Liver (tissue), 9 donors: ENCODE measurements around the gene CD34. TPM values are rescaled to one million over a fixed set of nuclear protein-coding genes. Genes with fewer than 3 reads are reported as not detected.

Source experiments
- DNase-seq: peaks from one replicate; pipeline ENCODE4 v3.0.0-alpha.2; 2017; ENCODE audit warnings: low spot score
- H3K27ac ChIP-seq, 2 donors: one replicate each; pipeline ENCODE4 v1.7.0; 2013; ENCODE audit warnings: inconsistent platforms in 2 of 2, low read length in 2 of 2, control low read depth in 1 of 2, low read depth in 1 of 2, mild to moderate bottlenecking in 1 of 2
- H3K27me3 ChIP-seq, 4 donors: one replicate each; pipeline versions ENCODE4 v1.6.1 to v1.7.0; 2013; ENCODE audit warnings: low read length in 3 of 4, inconsistent platforms in 1 of 4, mild to moderate bottlenecking in 1 of 4, moderate library complexity in 1 of 4; ENCODE audit not compliant: control insufficient read depth in 4 of 4, insufficient read depth in 4 of 4
- H3K36me3 ChIP-seq, 4 donors: one replicate each; pipeline versions ENCODE4 v1.6.1 to v1.7.0; 2013; ENCODE audit warnings: low read length in 3 of 4, mild to moderate bottlenecking in 3 of 4, low read depth in 1 of 4, moderate library complexity in 1 of 4; ENCODE audit not compliant: control insufficient read depth in 4 of 4, insufficient read depth in 3 of 4
- H3K4me1 ChIP-seq, 4 donors: one replicate each; pipeline versions ENCODE4 v1.6.1 to v1.7.0; 2013; ENCODE audit warnings: low read length in 3 of 4, mild to moderate bottlenecking in 3 of 4, moderate library complexity in 1 of 4; ENCODE audit not compliant: control insufficient read depth in 4 of 4, insufficient read depth in 4 of 4
- H3K4me3 ChIP-seq, 3 donors: one replicate each; pipeline versions ENCODE4 v1.6.1 to v1.7.0; 2013; ENCODE audit warnings: low read length in 3 of 3, control low read depth in 1 of 3, low read depth in 1 of 3, mild to moderate bottlenecking in 1 of 3
- H3K9ac ChIP-seq, 2 donors: one replicate each; pipeline ENCODE4 v1.7.0; 2013; ENCODE audit warnings: low read length in 2 of 2, mild to moderate bottlenecking in 2 of 2, moderate library complexity in 2 of 2, control low read depth in 1 of 2, low read depth in 1 of 2
- H3K9me3 ChIP-seq, 4 donors: one replicate each; pipeline versions ENCODE4 v1.6.1 to v1.7.0; 2013; ENCODE audit warnings: low read length in 3 of 4; ENCODE audit not compliant: control insufficient read depth in 4 of 4
- FOXA1 ChIP-seq: IDR thresholded peaks from 2 replicates; pipeline ENCODE4 v1.6.1; 2016; ENCODE audit warnings: antibody characterized with exemption
- GABPA ChIP-seq, 2 donors: IDR thresholded peaks in 1 of 2; conservative IDR thresholded peaks in 1 of 2; 2 replicates each; pipeline ENCODE4 v1.6.1; 2016; ENCODE audit warnings: antibody characterized with exemption in 2 of 2, mild to moderate bottlenecking in 1 of 2, moderate library complexity in 1 of 2
- HNF4A ChIP-seq, 2 donors: conservative IDR thresholded peaks; 2 replicates each; pipeline ENCODE4 v1.6.1; 2016; ENCODE audit warnings: antibody characterized with exemption in 2 of 2, mild to moderate bottlenecking in 2 of 2
- JUND ChIP-seq, 2 donors: IDR thresholded peaks; 2 replicates each; pipeline ENCODE4 v1.6.1; 2016; ENCODE audit warnings: antibody characterized with exemption in 2 of 2
- MAX ChIP-seq: IDR thresholded peaks from 2 replicates; pipeline ENCODE4 v1.6.1; 2016; ENCODE audit warnings: antibody characterized with exemption
- NR2F2 ChIP-seq: IDR thresholded peaks from 2 replicates; pipeline ENCODE4 v1.6.1; 2016; ENCODE audit warnings: antibody characterized with exemption
- RAD21 ChIP-seq, 2 donors: IDR thresholded peaks; 2 replicates each; pipeline ENCODE4 v1.6.1; 2016; ENCODE audit warnings: antibody characterized with exemption in 2 of 2, mild to moderate bottlenecking in 2 of 2
- REST ChIP-seq: IDR thresholded peaks from 2 replicates; pipeline ENCODE4 v1.6.1; 2016; ENCODE audit warnings: antibody characterized with exemption, mild to moderate bottlenecking
- RXRA ChIP-seq, 2 donors: IDR thresholded peaks; 2 replicates each; pipeline ENCODE4 v1.6.1; 2017 to 2018; ENCODE audit warnings: antibody characterized with exemption in 2 of 2, mild to moderate bottlenecking in 1 of 2
- SP1 ChIP-seq: IDR thresholded peaks from 2 replicates; pipeline ENCODE4 v1.6.1; 2018; ENCODE audit warnings: antibody characterized with exemption, mild to moderate bottlenecking
- TAF1 ChIP-seq: conservative IDR thresholded peaks from 2 replicates; pipeline ENCODE4 v1.6.1; 2016; ENCODE audit warnings: antibody characterized with exemption, mild to moderate bottlenecking
- YY1 ChIP-seq: IDR thresholded peaks from 2 replicates; pipeline ENCODE4 v1.6.1; 2016; ENCODE audit warnings: antibody characterized with exemption, mild to moderate bottlenecking
- WGBS: extraction: QIAGEN DNeasy Blood & Tissue Kit; methylation state at CpG from one replicate; pipeline ENCODE4 v1.1.7; 2013; 5-methylcytosine and 5-hydroxymethylcytosine counted together
- polyA plus RNA-seq, 2 donors: library from polyadenylated mRNA; stranded (reverse) in 1 of 2; unstranded in 1 of 2; fragments of 200-250 nt in 1 of 2; fragments of >200 nt in 1 of 2; fragmentation: Nextera tagmentation in 1 of 2; extraction: Ambion mirVana in 1 of 2; gene quantifications; one replicate each; pipeline versions ENCODE4 v1.2.1 to v1.2.3, GENCODE V29; 2013 to 2015
- total RNA-seq, 2 donors: library from RNA; depleted of rRNA; stranded (reverse); fragments of >200 nt; gene quantifications; one replicate each; pipeline ENCODE4 v1.2.3, GENCODE V29; 2014
- TF ChIP-seq, protein P1 (sequence below): IDR thresholded peaks from 2 replicates; pipeline ENCODE4 v1.6.1; 2016; ENCODE audit warnings: antibody characterized with exemption
- TF ChIP-seq, protein P2 (sequence below): fragments of 150-350 bp; IDR thresholded peaks from 2 replicates; pipeline ENCODE4 v1.5.1; 2017; ENCODE audit warnings: improper control_type of control experiment, low read depth, low read length; ENCODE audit not compliant: missing input control
- donor health status: healthy.
- donor health status: healthy.
- donor health status: healthy.
- donor health status: healthy.
- donor health status: healthy.

The CD34 gene
- total and polyA plus RNA-seq, 4 donors = 1.5 to 4.0 (median 1.8) TPM

DNA sequence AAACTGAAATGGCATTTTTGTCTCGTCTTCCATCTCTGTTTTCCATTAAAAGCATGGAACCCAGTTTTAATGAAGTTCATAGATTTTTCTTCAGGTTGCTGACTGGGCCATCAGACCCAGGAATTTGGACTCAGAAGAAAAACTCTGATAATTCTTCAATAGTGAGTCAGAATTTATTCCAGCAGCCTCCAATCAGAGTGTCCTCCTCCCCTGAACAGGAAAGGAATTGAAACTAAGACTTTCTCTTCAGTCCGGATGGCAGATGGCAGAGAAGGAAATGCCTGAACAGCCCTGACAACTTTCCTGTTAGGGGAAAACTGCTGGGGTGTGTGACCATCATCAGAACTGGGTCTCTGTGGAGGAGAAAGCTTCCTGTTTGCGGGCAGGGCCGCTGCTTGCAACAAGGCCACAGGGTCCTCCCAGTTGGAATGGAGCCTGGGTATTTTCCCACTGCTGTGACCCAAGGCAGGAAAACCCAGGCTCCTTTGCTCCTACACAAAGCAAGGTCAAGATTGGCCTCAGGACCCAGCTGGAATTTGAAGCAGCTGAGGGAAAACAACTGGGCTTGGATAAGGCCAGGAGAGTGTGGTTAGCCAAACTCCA lies 20.7 kb downstream of the CD34 start:
- no peaks in the 10 kb centered on the region for H3K36me3 ChIP-seq
- no peaks in the 10 kb centered on the region for H3K9me3 ChIP-seq
- H3K9ac ChIP-seq = no peak overlapping the region
- H3K4me3 ChIP-seq = no peak overlapping the region
- DNase-seq = no peak
- 49% methylated on average over 4 of the region's 4 CpGs for WGBS
- H3K4me1 ChIP-seq = peaks cover 0 to 3% (median 1%) of the 10 kb centered on the region in 4 donors
- H3K27ac ChIP-seq = peak overlapping the region; percentile 7 to 49
- TF ChIP-seq NR2F2 (peak; percentile 97), REST (peak; percentile 61), MAX (peak; percentile 49), SP1 (peak; percentile 68), YY1 (peak; percentile 52), TAF1 (no peak), HNF4A (conservative IDR thresholded peaks at IDR 0.05) (no peak), JUND (IDR thresholded peaks at IDR 0.05) (peak in 1 of 2 donors; percentile 50), RAD21 (IDR thresholded peaks at IDR 0.05) (peak in 1 of 2 donors; percentile 48), RXRA (IDR thresholded peaks at IDR 0.05) (peak; percentile 37 to 39)
- no peaks in the 10 kb centered on the region for H3K27me3 ChIP-seq

GRCh38 chr1:207888652-207889051 lies 22.3 kb downstream of the CD34 start:
- no peaks in the 10 kb centered on the region for H3K9me3 ChIP-seq
- peaks cover 0 to 18% (median 7%) of the 10 kb centered on the region in 4 donors for H3K4me1 ChIP-seq
- no peak overlapping the region for H3K9ac ChIP-seq
- H3K27ac ChIP-seq = peak overlapping the region; percentile 8 to 22
- 75% methylated on average over 5 of the region's 5 CpGs for WGBS
- H3K27me3 ChIP-seq = no peaks in the 10 kb centered on the region
- DNase-seq = no peak
- no peaks in the 10 kb centered on the region for H3K36me3 ChIP-seq
- TF ChIP-seq MAX (no peak), YY1 (no peak), JUND (IDR thresholded peaks at IDR 0.05) (no peak), GABPA (IDR thresholded peaks at IDR 0.05 in 1 of 2, conservative IDR thresholded peaks at IDR 0.05 in 1 of 2) (no peak), RXRA (IDR thresholded peaks at IDR 0.05) (no peak), FOXA1 (no peak)
- TF ChIP-seq, protein P1, sequence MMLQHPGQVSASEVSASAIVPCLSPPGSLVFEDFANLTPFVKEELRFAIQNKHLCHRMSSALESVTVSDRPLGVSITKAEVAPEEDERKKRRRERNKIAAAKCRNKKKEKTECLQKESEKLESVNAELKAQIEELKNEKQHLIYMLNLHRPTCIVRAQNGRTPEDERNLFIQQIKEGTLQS = no peak
- TF ChIP-seq, protein P2, sequence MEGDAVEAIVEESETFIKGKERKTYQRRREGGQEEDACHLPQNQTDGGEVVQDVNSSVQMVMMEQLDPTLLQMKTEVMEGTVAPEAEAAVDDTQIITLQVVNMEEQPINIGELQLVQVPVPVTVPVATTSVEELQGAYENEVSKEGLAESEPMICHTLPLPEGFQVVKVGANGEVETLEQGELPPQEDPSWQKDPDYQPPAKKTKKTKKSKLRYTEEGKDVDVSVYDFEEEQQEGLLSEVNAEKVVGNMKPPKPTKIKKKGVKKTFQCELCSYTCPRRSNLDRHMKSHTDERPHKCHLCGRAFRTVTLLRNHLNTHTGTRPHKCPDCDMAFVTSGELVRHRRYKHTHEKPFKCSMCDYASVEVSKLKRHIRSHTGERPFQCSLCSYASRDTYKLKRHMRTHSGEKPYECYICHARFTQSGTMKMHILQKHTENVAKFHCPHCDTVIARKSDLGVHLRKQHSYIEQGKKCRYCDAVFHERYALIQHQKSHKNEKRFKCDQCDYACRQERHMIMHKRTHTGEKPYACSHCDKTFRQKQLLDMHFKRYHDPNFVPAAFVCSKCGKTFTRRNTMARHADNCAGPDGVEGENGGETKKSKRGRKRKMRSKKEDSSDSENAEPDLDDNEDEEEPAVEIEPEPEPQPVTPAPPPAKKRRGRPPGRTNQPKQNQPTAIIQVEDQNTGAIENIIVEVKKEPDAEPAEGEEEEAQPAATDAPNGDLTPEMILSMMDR = no peak
- H3K4me3 ChIP-seq = no peak overlapping the region
